K562 (cell line): ENCODE data around the gene BRWD1. TPM values are rescaled to one million over a fixed set of nuclear protein-coding genes. Genes with fewer than 3 reads are reported as not detected.

Experiments
- ATAC-seq: fragments of 200-7000 bp; cut with Tn5 transposase; 3 replicates; pipeline ENCODE4 v1.9.1; 2020; ENCODE audit warnings: moderate library complexity
- BruUV-seq: library from RNA; stranded (reverse); fragments of 400-500 nt; replicated peaks from 2 replicates; lab custom pipeline; 2021; lab: Mats Ljungman, UMichigan
- CTCF ChIA-PET: fragments of 300-600 bp; formaldehyde crosslinking; extraction: SDS; loops from one replicate; lab custom pipeline; 2021; ENCODE audit warnings: low intra/inter-chr PET ratio; lab: Yijun Ruan, JAX
- POLR2A ChIA-PET: fragments of 300-600, 350-650 bp; sonication (Branson Sonifier 250); formaldehyde crosslinking; extraction: SDS; loops from one replicate; lab custom pipeline; 2021; ENCODE audit warnings: antibody characterized with exemption, inconsistent platforms; lab: Yijun Ruan, JAX
- DNase-seq, 4 experiments: peaks; one replicate each; pipeline versions ENCODE4 v3.0.0 to v3.0.0-alpha.2; 2011 to 2018; ENCODE audit warnings: low spot score in 3 of 4, mixed read lengths in 3 of 4; ENCODE audit errors: extremely low read depth in 1 of 4
- FAIRE-seq: peaks from 2 replicates; lab custom pipeline; 2011; peaks lifted over from hg19 to GRCh38; lab: Jason Lieb, UNC
- H2AFZ ChIP-seq: 2 replicates; pipeline ENCODE4 v1.6.0; 2011; ENCODE audit warnings: low read depth, low read length, control low read depth, inconsistent platforms
- H3K27ac ChIP-seq: fragments of 200-600 bp; 3 replicates; pipeline ENCODE4 v1.8.0; 2011; ENCODE audit warnings: low read depth, mild to moderate bottlenecking, control low read depth, inconsistent platforms, low read length, moderate library complexity, mixed read lengths; ENCODE audit errors: extremely low read depth
- H3K27me3 ChIP-seq, 2 experiments: fragments of 300-600 bp in 1 of 2; 2 replicates in 1 of 2; 3 replicates in 1 of 2; pipeline versions ENCODE4 v1.6.0 to v1.8.0; 2011; ENCODE audit warnings: inconsistent platforms in 2 of 2, low read length in 2 of 2, mild to moderate bottlenecking in 1 of 2, mixed read lengths in 1 of 2, moderate library complexity in 1 of 2; ENCODE audit not compliant: control insufficient read depth in 2 of 2, insufficient read depth in 2 of 2
- H3K36me3 ChIP-seq: fragments of 300-600 bp; 3 replicates; pipeline ENCODE4 v1.8.0; 2011; ENCODE audit warnings: mild to moderate bottlenecking, low read length, inconsistent platforms; ENCODE audit not compliant: control insufficient read depth, insufficient read depth
- H3K4me1 ChIP-seq, 2 experiments: fragments of 200-600 bp in 1 of 2; replicated peaks in 1 of 2; 2 replicates in 1 of 2; 3 replicates in 1 of 2; pipeline versions ENCODE4 v1.5.1 to v1.8.0; 2011; ENCODE audit warnings: inconsistent platforms in 2 of 2, low read length in 2 of 2, mild to moderate bottlenecking in 1 of 2, mixed read lengths in 1 of 2, moderate library complexity in 1 of 2; ENCODE audit not compliant: control insufficient read depth in 2 of 2, insufficient read depth in 2 of 2
- H3K4me2 ChIP-seq: 2 replicates; pipeline ENCODE4 v1.6.1; 2011; ENCODE audit warnings: low read length, control low read depth, inconsistent platforms, mixed read lengths; ENCODE audit not compliant: insufficient read depth
- H3K4me3 ChIP-seq: fragments of 200-600 bp; sonication (generic), shearing (Covaris generic); 2 replicates; pipeline ENCODE4 v1.5.1; 2016; ENCODE audit warnings: control low read depth, inconsistent platforms
- H3K79me2 ChIP-seq: fragments of 200-600 bp; 3 replicates; pipeline ENCODE4 v1.8.0; 2011; ENCODE audit warnings: low read length, inconsistent platforms; ENCODE audit not compliant: control insufficient read depth, insufficient read depth
- H3K9ac ChIP-seq, 2 experiments: 2 replicates each; pipeline versions ENCODE4 v1.6.0 to v1.6.1; 2011; ENCODE audit warnings: low read depth in 2 of 2, low read length in 2 of 2, control low read depth in 1 of 2, inconsistent platforms in 1 of 2, mild to moderate bottlenecking in 1 of 2, mixed read lengths in 1 of 2; ENCODE audit not compliant: insufficient read depth in 1 of 2
- H3K9me1 ChIP-seq: one replicate; pipeline ENCODE4 v1.6.0; 2011; ENCODE audit warnings: inconsistent platforms, mild to moderate bottlenecking, low read length, moderate library complexity; ENCODE audit not compliant: control insufficient read depth, insufficient read depth
- H3K9me3 ChIP-seq: replicated peaks from 2 replicates; pipeline ENCODE4 v1.5.1; 2011; ENCODE audit warnings: low read depth, low read length, inconsistent platforms; ENCODE audit not compliant: control insufficient read depth, insufficient read depth
- H4K20me1 ChIP-seq: replicated peaks from 2 replicates; pipeline ENCODE4 v1.6.1; 2011; ENCODE audit warnings: low read length, inconsistent platforms, mixed read lengths; ENCODE audit not compliant: control insufficient read depth, insufficient read depth
- ASH1L ChIP-seq: fragments of 450-650 bp; IDR thresholded peaks from 2 replicates; pipeline ENCODE4 v1.6.1; 2018; ENCODE audit warnings: borderline replicate concordance, mild to moderate bottlenecking, low read depth; ENCODE audit not compliant: partially characterized antibody
- CEBPB ChIP-seq: fragments of 450-650 bp; IDR thresholded peaks from 2 replicates; pipeline ENCODE4 v1.6.1; 2016; ENCODE audit warnings: missing genetic modification characterization, missing compliant biosample characterization
- CREB3 ChIP-seq: fragments of 450-650 bp; conservative IDR thresholded peaks from 2 replicates; pipeline ENCODE4 v1.6.1; 2016; ENCODE audit warnings: missing genetic modification characterization, low read depth, mild to moderate bottlenecking, missing compliant biosample characterization, moderate library complexity
- GABPB2 ChIP-seq: fragments of 250-450 bp; sonication (Bioruptor Pico); conservative IDR thresholded peaks from 2 replicates; pipeline ENCODE4 v1.5.1; 2021; ENCODE audit warnings: mild to moderate bottlenecking
- GATA2 ChIP-seq: sonication (generic); formaldehyde crosslinking; IDR thresholded peaks from 2 replicates; pipeline ENCODE4 v1.4.0; 2020; ENCODE audit warnings: mild to moderate bottlenecking, missing genetic modification reagents
- HDAC2 ChIP-seq: fragments of 450-650 bp; IDR thresholded peaks from 2 replicates; pipeline ENCODE4 v1.6.1; 2016; ENCODE audit warnings: mild to moderate bottlenecking
- MAFF ChIP-seq: IDR thresholded peaks from 2 replicates; pipeline ENCODE4 v1.6.1; 2012; ENCODE audit warnings: low read length, improper control_type of control experiment
- MEIS2 ChIP-seq: fragments of 450-650 bp; IDR thresholded peaks from 2 replicates; pipeline ENCODE4 v1.6.1; 2014; ENCODE audit warnings: mild to moderate bottlenecking; ENCODE audit not compliant: partially characterized antibody
- NEUROD1 ChIP-seq: fragments of 150-350 bp; IDR thresholded peaks from 2 replicates; pipeline ENCODE4 v1.6.1; 2014; ENCODE audit warnings: borderline replicate concordance, low read length, low read depth; ENCODE audit not compliant: partially characterized antibody
- NFXL1 ChIP-seq: fragments of 450-650 bp; formaldehyde crosslinking; IDR thresholded peaks from 2 replicates; pipeline ENCODE4 v1.4.0; 2021; ENCODE audit warnings: mild to moderate bottlenecking
- NR2C2 ChIP-seq, 2 experiments: fragments of 200-800 bp in 1 of 2; sonication (Bioruptor generic) in 1 of 2; sonication (generic) in 1 of 2; formaldehyde crosslinking in 1 of 2; IDR thresholded peaks; 2 replicates each; pipeline versions ENCODE4 v1.6.1 to v1.8.0; 2016 to 2022; ENCODE audit warnings: mild to moderate bottlenecking in 1 of 2, missing compliant biosample characterization in 1 of 2, missing genetic modification characterization in 1 of 2, missing genetic modification reagents in 1 of 2
- RBFOX2 ChIP-seq: fragments of 200-400 bp; formaldehyde crosslinking; IDR thresholded peaks from 2 replicates; pipeline ENCODE4 v1.6.1; 2017; ENCODE audit warnings: low read depth, mild to moderate bottlenecking, low read length, moderate library complexity
- SMC3 ChIP-seq: conservative IDR thresholded peaks from 2 replicates; pipeline ENCODE4 v1.6.1; 2011; ENCODE audit warnings: low read depth, low read length, improper control_type of control experiment; ENCODE audit not compliant: insufficient read depth
- SUPT5H ChIP-seq: fragments of 450-650 bp; IDR thresholded peaks from 2 replicates; pipeline ENCODE4 v1.6.1; 2016
- TBP ChIP-seq: optimal IDR thresholded peaks from 2 replicates; pipeline ENCODE3; 2011; ENCODE audit warnings: low read depth, low read length, improper control_type of control experiment
- ZKSCAN8 ChIP-seq: fragments of 200-800 bp; sonication (Bioruptor generic); IDR thresholded peaks from 2 replicates; pipeline ENCODE4 v1.6.1; 2016; ENCODE audit warnings: missing genetic modification characterization, missing compliant biosample characterization
- ZNF224 ChIP-seq: sonication (generic); formaldehyde crosslinking; IDR thresholded peaks from 2 replicates; pipeline ENCODE4 v1.8.0; 2022; ENCODE audit warnings: mild to moderate bottlenecking, missing genetic modification reagents
- ZNF24 ChIP-seq: fragments of 450-650 bp; IDR thresholded peaks from 2 replicates; pipeline ENCODE4 v1.6.1; 2016
- ZNF699 ChIP-seq: fragments of 250-450 bp; sonication (Bioruptor Pico); IDR thresholded peaks from 2 replicates; pipeline ENCODE4 v1.8.0; 2021; ENCODE audit warnings: mild to moderate bottlenecking, moderate library complexity; ENCODE audit not compliant: insufficient replicate concordance
- ZNF778 ChIP-seq: fragments of 450-650 bp; formaldehyde crosslinking; IDR thresholded peaks from 2 replicates; pipeline ENCODE4 v1.4.0; 2020; ENCODE audit warnings: mild to moderate bottlenecking, moderate library complexity
- ZNF780A ChIP-seq: fragments of 250-450 bp; sonication (Bioruptor Pico); IDR thresholded peaks from 2 replicates; pipeline ENCODE4 v1.5.0; 2021; ENCODE audit warnings: mild to moderate bottlenecking
- WGBS: fragments of 100-300 bp; shearing (Covaris generic); methylation state at CpG from one replicate; pipeline ENCODE4 v1.1.6; 2016; ENCODE audit warnings: low coverage, mixed read lengths; ENCODE audit not compliant: insufficient coverage; ENCODE audit errors: missing lambda C conversion rate; 5-methylcytosine and 5-hydroxymethylcytosine counted together
- in situ Hi-C: fragments of 300-500 bp; cut with MboI; formaldehyde crosslinking; loops from 4 replicates; pipeline ENCODE4 v1.15.0; 2018; ENCODE audit warnings: inconsistent platforms, mixed read lengths
- intact Hi-C: fragments of 100-400 bp; cut with micrococcal nuclease; formaldehyde crosslinking; loops from 2 replicates; pipeline ENCODE4 v1.14.2; 2022
- polyA plus RNA-seq, 8 experiments: library from polyadenylated mRNA; depleted of rRNA in 4 of 8; stranded (reverse) in 5 of 8; unstranded in 3 of 8; fragments of >200 nt; fragmentation: Nextera tagmentation in 2 of 8; fragmentation: Illumina TruSeq in 1 of 8; extraction: Ambion mirVana in 2 of 8; extraction: Trizol in 1 of 8; gene quantifications; 2 replicates each; pipeline versions ENCODE4 v1.2.1 to v1.2.3, GENCODE V29; 2011 to 2014; ENCODE audit warnings: inconsistent platforms in 1 of 8, missing spikeins in 1 of 8
- total RNA-seq, 7 experiments: library from RNA; depleted of rRNA in 6 of 7; stranded (reverse); fragments of >200 nt in 6 of 7; fragmentation: Illumina TruSeq in 2 of 7; extraction: Trizol in 2 of 7; gene quantifications; 2 replicates each; pipeline versions ENCODE4 v1.2.1 to v1.2.3, GENCODE V29; 2011 to 2021; ENCODE audit warnings: low replicate concordance in 1 of 7

Gene BRWD1
- total and polyA plus RNA-seq, 9 of the 15 experiments (the other 6 are each of a cell fraction or from before 2014, with no cell fraction given), result 10.1 to 60.2 (median 34.1) TPM

DNA sequence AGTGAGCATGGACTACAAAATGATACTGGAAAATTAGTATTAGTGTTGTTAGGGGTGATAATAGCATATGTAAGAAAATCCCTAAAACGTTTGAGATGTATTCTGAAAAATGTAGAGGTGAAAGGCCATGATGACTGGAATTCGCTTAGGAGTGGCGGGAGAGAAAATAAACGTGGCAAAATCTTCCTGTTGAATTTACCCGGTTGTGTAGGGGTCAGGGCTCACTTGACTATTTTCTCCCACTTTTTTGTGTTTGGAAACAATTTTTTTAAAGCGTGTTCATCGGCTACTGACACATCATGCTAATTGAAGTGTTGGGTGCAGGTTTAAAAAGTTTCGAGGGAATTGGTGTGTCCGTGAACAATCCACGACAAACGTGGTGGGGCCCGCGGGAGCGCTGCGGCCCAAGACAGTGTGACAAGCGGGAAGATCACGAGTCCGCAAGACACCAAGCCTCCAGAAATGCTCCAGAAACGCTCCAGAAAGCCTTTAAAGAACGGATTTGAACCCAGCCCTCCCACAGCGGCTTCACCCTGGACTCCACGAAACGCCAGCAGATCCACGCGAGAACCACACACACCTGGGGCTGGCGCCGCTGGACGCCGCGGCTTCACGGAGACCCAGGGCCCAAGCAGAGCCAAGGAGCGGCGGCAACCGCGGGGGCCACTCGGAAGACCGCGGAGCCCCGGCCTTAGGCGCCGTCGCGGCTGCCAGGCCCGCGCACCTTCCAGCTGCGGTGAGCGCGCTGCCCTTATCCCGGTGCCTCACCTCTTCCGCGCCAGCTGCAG is 130.8 kb downstream of the BRWD1 start:
- peak overlapping the region; percentile 90 for H2AFZ ChIP-seq
- no peaks in the 10 kb centered on the region for H3K9me3 ChIP-seq
- POLR2A ChIA-PET, result interaction anchor here (0.6 to 2.6 kb wide), 17 partner anchors 9 to 482 kb away, joined by 3 to 19 read pairs (median 4); a partner anchor contains a TSS
- peaks cover 8 to 11% of the 10 kb centered on the region in 2 experiments; a peak in 4 of 5 replicates for H3K4me1 ChIP-seq
- WGBS, result under 1% methylated on average over 43 of the region's 51 CpGs
- FAIRE-seq (peak; percentile 40), ATAC-seq (peak; percentile 45), DNase-seq (peak in 2 of 4 experiments; percentile 21 to 56)
- in situ Hi-C loops, result no loop called here
- H4K20me1 ChIP-seq, result no peaks in the 10 kb centered on the region; the same call in 1 of the 2 replicates
- CTCF ChIA-PET, result no interaction called here
- BruUV-seq, result TSS peak; percentile 49
- H3K9me1 ChIP-seq, result no peaks in the 10 kb centered on the region
- peak overlapping the region; percentile 92 for H3K4me2 ChIP-seq
- peak overlapping the region; percentile 95 to 100 for H3K9ac ChIP-seq
- H3K79me2 ChIP-seq, result peaks cover 68% of the 10 kb centered on the region
- peak overlapping the region; percentile 93 for H3K27ac ChIP-seq
- H3K4me3 ChIP-seq, result peak overlapping the region; percentile 82
- H3K27me3 ChIP-seq, result no peaks in the 10 kb centered on the region
- H3K36me3 ChIP-seq, result peaks cover 40% of the 10 kb centered on the region
- intact Hi-C loops, result loop anchor here (5.0 to 10.0 kb wide), 3 partner anchors 132 to 260 kb away; partner anchors contain the start of gene BRWD1
- TF ChIP-seq NEUROD1 (peak; percentile 3), ZNF699 (no peak), GATA2 (CRISPR knock-in tag) (no peak), CEBPB (tag) (no peak), NR2C2 (CRISPR knock-in tag; IDR thresholded peaks at IDR 0.05) (no peak), NR2C2 (tag; IDR thresholded peaks at IDR 0.05) (peak; percentile 42; the same call in 1 of the 2 replicates), MEIS2 (no peak), ZNF24 (no peak), NFXL1 (CRISPR knock-in tag) (no peak), MAFF (no peak), RBFOX2 (no peak), HDAC2 (no peak), ZKSCAN8 (CRISPR knock-in tag) (no peak), ZNF780A (CRISPR knock-in tag) (peak; percentile 50; the same call in 1 of the 2 replicates), ASH1L (no peak), TBP (no peak), ZNF224 (no peak), SMC3 (no peak), SUPT5H (no peak), CREB3 (tag) (no peak), ZNF778 (CRISPR knock-in tag) (no peak), GABPB2 (no peak)
